Measurements from ENCODE around the gene MAGI2. TPM values are rescaled to one million over a fixed set of nuclear protein-coding genes. Genes with fewer than 3 reads are reported as not detected.

The MAGI2 gene
- total and polyA plus RNA-seq, 4 donors, result 3.7 to 25.5 (median 11.6) TPM

DNA sequence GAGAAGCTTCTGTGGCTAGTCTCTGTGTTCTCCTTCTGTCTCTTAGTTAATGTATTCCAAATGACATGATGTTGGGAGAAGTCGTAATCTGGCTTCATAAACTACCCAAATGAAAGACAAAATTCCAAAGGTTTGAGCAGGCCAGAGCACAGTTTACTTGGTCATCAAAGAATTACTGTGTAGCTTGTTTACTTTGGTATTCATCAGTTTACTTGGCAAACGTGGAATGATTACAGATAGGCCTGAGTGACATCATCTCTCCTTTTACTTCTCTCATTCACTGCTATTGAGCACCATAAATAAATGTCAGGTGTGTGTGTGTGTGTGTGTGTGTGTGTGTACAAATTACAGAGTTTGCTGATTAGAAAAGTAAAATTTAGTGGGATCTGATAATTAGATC lies 1327.6 kb downstream of the MAGI2 start:
- no peaks in the 10 kb centered on the region for H3K27me3 ChIP-seq (ENCODE audit: control insufficient read depth in 1 of 2, insufficient read depth in 2 of 2, low read length in 1 of 2)
- no peaks in the 10 kb centered on the region for H3K4me1 ChIP-seq (ENCODE audit: control insufficient read depth in 1 of 2, insufficient read depth in 2 of 2, low read length in 2 of 2)
- intact Hi-C loops (cut with DNase I), result no loop called here
- H3K27ac ChIP-seq (ENCODE audit: low read depth in 1 of 2, low read length in 2 of 2), result no peak overlapping the region
- 57 to 66% methylated on average over 2 of the region's 2 CpGs for WGBS, 2 donors
- no peaks in the 10 kb centered on the region for H3K36me3 ChIP-seq (ENCODE audit: control insufficient read depth in 1 of 2, insufficient read depth in 2 of 2, low read length in 1 of 2)
- H3K9me3 ChIP-seq (ENCODE audit: control insufficient read depth, low read length), result no peaks in the 10 kb centered on the region
- no peak overlapping the region for H3K4me3 ChIP-seq (ENCODE audit: low read length in 2 of 2)
- DNase-seq (no peak), ATAC-seq (ENCODE audit: low FRiP score) (no peak)

DNA sequence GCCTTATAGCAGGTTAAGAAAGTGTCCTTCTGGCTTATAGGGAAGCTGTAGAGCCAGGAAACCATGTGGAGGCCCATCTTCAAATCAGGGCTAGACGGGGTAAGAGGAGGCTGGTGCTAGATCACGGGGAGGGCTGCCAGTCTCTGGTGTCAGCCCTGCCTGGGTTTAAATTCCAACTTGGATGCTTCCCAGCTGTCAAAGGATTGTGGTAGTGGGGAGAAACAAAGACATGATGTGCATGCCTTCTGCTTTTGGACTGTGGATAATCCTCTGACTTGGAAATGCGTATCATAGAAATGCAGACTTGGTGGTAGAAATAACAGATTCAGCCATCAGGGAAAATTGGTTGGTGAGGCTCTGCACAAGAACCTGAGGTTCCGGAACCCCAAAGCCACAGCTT lies 1329.3 kb downstream of the MAGI2 start:
- DNase-seq, result no peak
- Histone ChIP-seq H3K4me3 (ENCODE audit: low read length in 2 of 2) (no peak overlapping the region), H3K36me3 (ENCODE audit: control insufficient read depth in 1 of 2, insufficient read depth in 2 of 2, low read length in 1 of 2) (no peaks in the 10 kb centered on the region), H3K9me3 (ENCODE audit: control insufficient read depth, low read length) (no peaks in the 10 kb centered on the region), H3K4me1 (ENCODE audit: control insufficient read depth in 1 of 2, insufficient read depth in 2 of 2, low read length in 2 of 2) (no peaks in the 10 kb centered on the region), H3K27me3 (ENCODE audit: control insufficient read depth in 1 of 2, insufficient read depth in 2 of 2, low read length in 1 of 2) (no peaks in the 10 kb centered on the region), H3K27ac (ENCODE audit: low read depth in 1 of 2, low read length in 2 of 2) (no peak overlapping the region)
- WGBS, 2 donors, result 87 to 90% methylated on average over 4 of the region's 4 CpGs
- intact Hi-C loops (cut with DNase I), result no loop called here
- no peak for ATAC-seq (ENCODE audit: low FRiP score)

DNA sequence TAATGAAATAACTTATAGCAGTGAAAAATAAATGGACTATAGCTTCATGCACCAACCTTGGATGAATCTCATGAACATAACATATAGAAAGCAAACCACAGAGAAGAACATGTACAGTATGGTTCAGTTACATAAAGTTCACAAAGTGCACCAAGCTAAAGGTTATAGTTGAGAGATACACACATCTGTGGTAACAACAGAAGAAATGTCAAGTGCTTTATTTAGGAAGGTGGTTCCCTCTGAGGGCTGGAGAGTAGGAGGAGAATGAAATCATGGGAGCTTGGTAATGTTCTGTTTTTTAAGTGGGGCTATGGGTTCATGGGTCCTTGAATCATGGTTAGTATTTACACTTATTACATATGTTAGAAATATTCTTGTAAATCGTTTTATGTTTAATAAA lies 1331.6 kb downstream of the MAGI2 start:
- 55 to 69% methylated on average over 1 of the region's 1 CpG for WGBS, 2 donors
- Histone ChIP-seq H3K4me3 (ENCODE audit: low read length in 2 of 2) (no peak overlapping the region), H3K27me3 (ENCODE audit: control insufficient read depth in 1 of 2, insufficient read depth in 2 of 2, low read length in 1 of 2) (no peaks in the 10 kb centered on the region), H3K4me1 (ENCODE audit: control insufficient read depth in 1 of 2, insufficient read depth in 2 of 2, low read length in 2 of 2) (no peaks in the 10 kb centered on the region), H3K27ac (ENCODE audit: low read depth in 1 of 2, low read length in 2 of 2) (no peak overlapping the region), H3K9me3 (ENCODE audit: control insufficient read depth, low read length) (no peaks in the 10 kb centered on the region), H3K36me3 (ENCODE audit: control insufficient read depth in 1 of 2, insufficient read depth in 2 of 2, low read length in 1 of 2) (no peaks in the 10 kb centered on the region)
- ATAC-seq (ENCODE audit: low FRiP score) (no peak), DNase-seq (no peak)
- intact Hi-C loops (cut with DNase I), result no loop called here

DNA sequence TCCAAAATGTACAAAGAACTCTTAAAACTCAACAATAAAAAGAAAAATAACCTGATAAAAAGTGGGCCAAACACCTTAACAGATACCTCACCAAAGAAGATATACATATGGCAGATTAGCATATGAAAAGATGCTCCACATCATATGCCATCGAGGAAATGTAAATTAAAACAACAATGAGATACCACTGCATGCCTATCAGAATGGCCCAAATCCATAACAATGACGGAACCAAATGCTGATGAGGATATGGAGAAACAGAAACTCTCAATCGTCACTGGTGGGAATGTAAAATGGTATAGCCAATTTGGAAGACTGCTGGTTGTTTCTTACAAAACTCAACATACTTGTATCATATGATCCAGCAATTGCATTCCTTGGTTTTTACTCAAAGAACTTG lies 1335.0 kb downstream of the MAGI2 start:
- Histone ChIP-seq H3K36me3 (ENCODE audit: control insufficient read depth in 1 of 2, insufficient read depth in 2 of 2, low read length in 1 of 2) (no peaks in the 10 kb centered on the region), H3K27ac (ENCODE audit: low read depth in 1 of 2, low read length in 2 of 2) (no peak overlapping the region), H3K27me3 (ENCODE audit: control insufficient read depth in 1 of 2, insufficient read depth in 2 of 2, low read length in 1 of 2) (no peaks in the 10 kb centered on the region), H3K4me3 (ENCODE audit: low read length in 2 of 2) (no peak overlapping the region), H3K4me1 (ENCODE audit: control insufficient read depth in 1 of 2, insufficient read depth in 2 of 2, low read length in 2 of 2) (no peaks in the 10 kb centered on the region), H3K9me3 (ENCODE audit: control insufficient read depth, low read length) (no peaks in the 10 kb centered on the region)
- intact Hi-C loops (cut with DNase I), result no loop called here
- WGBS, 2 donors, result 62 to 69% methylated on average over 3 of the region's 3 CpGs
- no peak for ATAC-seq (ENCODE audit: low FRiP score)
- no peak for DNase-seq

DNA sequence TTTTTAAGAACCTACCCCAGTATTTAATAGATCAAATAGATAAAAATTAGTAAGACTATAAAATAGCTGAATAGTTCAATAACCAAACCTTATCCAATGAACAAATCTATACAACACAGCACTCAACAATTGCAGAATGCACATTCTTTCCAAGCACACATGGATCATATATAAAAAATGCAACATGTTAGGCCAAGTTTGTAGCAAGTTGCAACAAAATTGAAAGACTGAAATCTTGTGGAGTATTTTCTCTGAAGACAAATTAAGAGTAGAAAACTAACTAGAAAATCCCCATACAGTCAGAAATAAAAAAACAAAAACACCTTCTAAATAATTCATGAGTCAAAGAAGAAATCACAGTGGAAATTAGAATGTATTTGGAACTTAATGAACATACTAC lies 1337.6 kb downstream of the MAGI2 start:
- no peaks in the 10 kb centered on the region for H3K9me3 ChIP-seq (ENCODE audit: control insufficient read depth, low read length)

DNA sequence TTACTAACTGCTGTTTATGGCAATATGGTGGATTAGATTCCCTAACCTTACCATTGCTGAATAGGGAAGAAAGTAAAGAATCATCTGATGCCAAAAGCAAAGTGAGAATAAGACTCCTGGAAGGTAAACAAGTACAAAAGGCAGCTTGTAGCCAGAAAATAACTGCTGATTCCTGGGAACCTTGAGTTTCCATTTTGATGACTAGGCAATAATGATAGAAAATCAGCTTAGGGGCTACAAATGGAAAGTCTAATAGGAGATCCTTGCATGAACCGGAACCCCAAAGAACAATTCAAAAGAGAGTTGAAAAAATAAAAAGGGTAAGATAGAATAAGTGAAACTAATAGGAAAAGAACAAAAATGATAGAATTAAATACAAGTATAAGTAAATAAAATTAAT lies 1338.5 kb downstream of the MAGI2 start:
- no peaks in the 10 kb centered on the region for H3K27me3 ChIP-seq (ENCODE audit: control insufficient read depth in 1 of 2, insufficient read depth in 2 of 2, low read length in 1 of 2)
- H3K4me1 ChIP-seq (ENCODE audit: control insufficient read depth in 1 of 2, insufficient read depth in 2 of 2, low read length in 2 of 2), result no peaks in the 10 kb centered on the region
- H3K27ac ChIP-seq (ENCODE audit: low read depth in 1 of 2, low read length in 2 of 2), result no peak overlapping the region
- intact Hi-C loops (cut with DNase I), result no loop called here
- DNase-seq (no peak), ATAC-seq (ENCODE audit: low FRiP score) (no peak)
- WGBS, 2 donors, result 97 to 100% methylated on average over 1 of the region's 1 CpG
- H3K4me3 ChIP-seq (ENCODE audit: low read length in 2 of 2), result no peak overlapping the region
- H3K9me3 ChIP-seq (ENCODE audit: control insufficient read depth, low read length), result no peaks in the 10 kb centered on the region
- no peaks in the 10 kb centered on the region for H3K36me3 ChIP-seq (ENCODE audit: control insufficient read depth in 1 of 2, insufficient read depth in 2 of 2, low read length in 1 of 2)

More for the DNA sequence above, 1337.6 kb downstream of the MAGI2 start:
- no peak for DNase-seq
- no peaks in the 10 kb centered on the region for H3K27me3 ChIP-seq (ENCODE audit: control insufficient read depth in 1 of 2, insufficient read depth in 2 of 2, low read length in 1 of 2)
- no peaks in the 10 kb centered on the region for H3K4me1 ChIP-seq (ENCODE audit: control insufficient read depth in 1 of 2, insufficient read depth in 2 of 2, low read length in 2 of 2)
- H3K36me3 ChIP-seq (ENCODE audit: control insufficient read depth in 1 of 2, insufficient read depth in 2 of 2, low read length in 1 of 2), result no peaks in the 10 kb centered on the region
- no peak overlapping the region for H3K27ac ChIP-seq (ENCODE audit: low read depth in 1 of 2, low read length in 2 of 2)
- H3K4me3 ChIP-seq (ENCODE audit: low read length in 2 of 2), result no peak overlapping the region
- intact Hi-C loops (cut with DNase I), result no loop called here
- ATAC-seq (ENCODE audit: low FRiP score), result no peak

DNA sequence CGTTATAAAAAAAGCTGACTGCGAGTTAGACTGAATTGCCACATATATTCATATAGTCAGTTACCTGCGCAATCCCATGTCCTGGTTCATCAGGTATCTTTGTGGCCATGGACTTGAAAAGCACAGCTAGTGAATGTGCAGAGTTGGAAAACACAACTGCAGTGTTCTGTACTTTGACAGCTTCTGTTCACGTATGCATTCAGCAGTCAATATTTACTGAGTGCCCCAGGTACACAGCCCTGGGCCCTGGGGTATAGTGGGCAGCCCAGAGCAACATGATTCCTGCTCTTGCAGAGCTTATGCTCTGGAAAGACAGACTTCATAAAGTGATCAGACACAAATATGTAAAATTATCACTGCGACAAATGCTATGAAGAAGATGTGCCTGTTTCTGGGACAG lies 1341.0 kb downstream of the MAGI2 start:
- no peak overlapping the region for H3K27ac ChIP-seq (ENCODE audit: low read depth in 1 of 2, low read length in 2 of 2)
- no peaks in the 10 kb centered on the region for H3K36me3 ChIP-seq (ENCODE audit: control insufficient read depth in 1 of 2, insufficient read depth in 2 of 2, low read length in 1 of 2)
- no peaks in the 10 kb centered on the region for H3K27me3 ChIP-seq (ENCODE audit: control insufficient read depth in 1 of 2, insufficient read depth in 2 of 2, low read length in 1 of 2)
- ATAC-seq (ENCODE audit: low FRiP score), result no peak
- WGBS, 2 donors, result 91 to 95% methylated on average over 5 of the region's 5 CpGs
- no peak for DNase-seq
- H3K4me3 ChIP-seq (ENCODE audit: low read length in 2 of 2), result no peak overlapping the region
- no peaks in the 10 kb centered on the region for H3K4me1 ChIP-seq (ENCODE audit: control insufficient read depth in 1 of 2, insufficient read depth in 2 of 2, low read length in 2 of 2)
- H3K9me3 ChIP-seq (ENCODE audit: control insufficient read depth, low read length), result no peaks in the 10 kb centered on the region
- intact Hi-C loops (cut with DNase I), result no loop called here

DNA sequence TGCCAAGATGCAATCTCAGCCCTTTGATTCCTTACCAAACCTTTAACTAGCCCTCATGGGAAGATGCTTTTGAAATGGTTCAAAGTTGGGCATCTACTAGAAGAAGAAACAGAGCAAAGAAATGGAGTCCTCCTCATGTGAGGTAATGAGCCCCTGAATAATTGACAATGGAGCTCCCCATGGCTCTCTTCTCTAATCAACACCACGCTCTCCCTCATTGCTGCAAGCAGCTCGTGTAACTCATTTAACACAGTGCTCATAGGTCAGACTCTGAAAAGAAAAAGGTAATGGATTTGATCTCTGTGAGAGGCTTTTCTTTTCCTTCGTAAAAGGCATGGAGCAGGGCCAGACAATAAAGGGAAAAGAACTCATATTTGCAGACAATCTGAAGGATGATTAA lies 1342.1 kb downstream of the MAGI2 start:
- 63 to 74% methylated on average over 3 of the region's 3 CpGs for WGBS, 2 donors
- H3K4me3 ChIP-seq (ENCODE audit: low read length in 2 of 2), result no peak overlapping the region
- no peaks in the 10 kb centered on the region for H3K27me3 ChIP-seq (ENCODE audit: control insufficient read depth in 1 of 2, insufficient read depth in 2 of 2, low read length in 1 of 2)
- H3K9me3 ChIP-seq (ENCODE audit: control insufficient read depth, low read length), result no peaks in the 10 kb centered on the region
- H3K27ac ChIP-seq (ENCODE audit: low read depth in 1 of 2, low read length in 2 of 2), result no peak overlapping the region
- H3K4me1 ChIP-seq (ENCODE audit: control insufficient read depth in 1 of 2, insufficient read depth in 2 of 2, low read length in 2 of 2), result no peaks in the 10 kb centered on the region
- DNase-seq (no peak), ATAC-seq (ENCODE audit: low FRiP score) (no peak)
- H3K36me3 ChIP-seq (ENCODE audit: control insufficient read depth in 1 of 2, insufficient read depth in 2 of 2, low read length in 1 of 2), result no peaks in the 10 kb centered on the region
- intact Hi-C loops (cut with DNase I), result no loop called here

DNA sequence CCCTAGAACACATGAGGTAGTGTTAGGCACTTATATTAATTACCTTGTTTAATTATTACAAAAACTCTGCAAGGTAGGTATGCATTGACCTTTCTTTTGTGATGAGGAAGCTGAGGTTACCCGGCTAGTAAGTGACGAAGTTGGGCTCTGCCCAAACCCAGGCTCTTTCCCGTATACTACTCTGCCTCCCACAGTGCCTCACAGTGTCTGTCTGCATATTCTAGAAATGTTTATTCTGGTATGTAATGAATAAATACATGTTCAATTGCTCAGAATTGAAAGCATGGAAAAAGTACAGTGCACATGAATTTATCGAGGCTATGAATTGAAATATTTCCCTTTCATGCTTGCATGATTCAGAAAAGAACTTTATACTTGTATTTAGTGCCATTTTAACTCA lies 1350.0 kb downstream of the MAGI2 start:
- Histone ChIP-seq H3K4me1 (ENCODE audit: control insufficient read depth in 1 of 2, insufficient read depth in 2 of 2, low read length in 2 of 2) (peaks cover 2 to 3% of the 10 kb centered on the region in 2 donors), H3K4me3 (ENCODE audit: low read length in 2 of 2) (no peak overlapping the region), H3K9me3 (ENCODE audit: control insufficient read depth, low read length) (no peaks in the 10 kb centered on the region), H3K36me3 (ENCODE audit: control insufficient read depth in 1 of 2, insufficient read depth in 2 of 2, low read length in 1 of 2) (no peaks in the 10 kb centered on the region), H3K27me3 (ENCODE audit: control insufficient read depth in 1 of 2, insufficient read depth in 2 of 2, low read length in 1 of 2) (no peaks in the 10 kb centered on the region), H3K27ac (ENCODE audit: low read depth in 1 of 2, low read length in 2 of 2) (no peak overlapping the region)
- DNase-seq (no peak), ATAC-seq (ENCODE audit: low FRiP score) (no peak)
- 72 to 80% methylated on average over 4 of the region's 4 CpGs for WGBS, 2 donors
- intact Hi-C loops (cut with DNase I), result no loop called here
